NK-92 (cell line): ENCODE data around the gene NPRL2.
A peak's percentile ranks its signal among the peaks of the same experiment; 100 is the strongest.

Experiments used
- DNase-seq: peaks from one replicate; lab custom pipeline; 2025; ENCODE audit not compliant: unreplicated experiment; lab: John Stamatoyannopoulos, UW

The NPRL2 gene

DNA sequence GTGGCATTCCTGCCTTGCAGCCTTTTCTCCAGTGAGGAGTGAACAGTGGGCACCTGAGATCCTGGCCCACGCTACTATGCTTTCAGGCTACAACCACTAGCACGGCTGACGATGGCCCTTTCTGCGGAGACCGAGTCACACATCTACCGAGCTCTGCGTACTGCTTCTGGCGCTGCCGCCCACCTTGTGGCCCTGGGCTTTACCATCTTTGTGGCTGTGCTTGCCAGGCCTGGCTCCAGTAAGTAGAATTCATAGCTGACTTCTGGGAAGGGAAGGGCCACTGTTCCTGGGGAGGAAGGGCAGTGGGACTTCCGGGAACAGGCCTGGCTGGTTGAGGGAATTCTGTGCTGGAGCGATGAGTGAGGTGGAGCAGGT lies 735 bp upstream of the NPRL2 start:
- DNase-seq: no peak

DNA sequence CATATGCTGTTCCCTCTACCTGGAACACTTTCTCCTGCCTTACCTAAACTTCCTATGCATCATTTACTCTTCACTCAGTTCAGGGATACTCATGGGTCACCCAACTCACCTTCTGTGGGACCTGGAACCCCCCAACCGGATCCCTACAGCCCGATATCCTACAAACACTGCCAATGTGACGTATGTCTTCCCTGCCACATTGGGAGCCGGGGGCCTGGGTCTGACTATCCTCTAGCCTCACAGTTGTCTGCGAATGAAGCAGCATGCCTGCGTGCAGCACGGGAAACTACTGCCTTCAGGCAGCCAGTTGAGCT lies 405 bp downstream of the NPRL2 start:
- DNase-seq: no peak

DNA sequence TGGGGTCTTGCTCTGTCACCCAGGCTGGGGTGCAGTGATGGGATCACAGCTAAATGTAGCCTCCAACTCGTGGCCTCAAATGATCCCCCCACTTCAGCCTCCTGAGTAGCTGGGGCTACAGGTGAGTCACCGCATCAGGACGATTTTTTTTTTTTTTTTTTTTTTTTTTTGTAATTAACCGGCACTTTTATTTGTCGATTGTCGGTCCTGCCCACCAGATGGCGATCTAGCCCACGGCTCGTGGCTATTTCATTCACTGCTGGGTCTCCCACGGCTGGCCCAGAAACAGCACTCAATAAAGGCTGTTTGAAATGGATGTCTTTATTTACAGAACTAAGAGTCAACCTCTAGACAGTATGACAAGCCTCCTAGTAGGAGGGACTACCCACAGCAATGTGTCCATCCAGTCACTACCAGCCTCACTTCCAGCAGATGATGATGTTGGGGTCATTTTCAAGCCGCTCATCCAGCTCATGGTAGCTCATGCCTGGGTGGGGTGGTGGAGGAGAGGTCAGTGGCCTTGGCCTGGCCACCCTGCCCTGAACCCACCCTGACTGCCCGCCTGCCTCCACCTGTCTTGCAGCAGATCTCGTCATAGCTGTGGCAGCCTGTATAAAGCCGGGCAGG lies 3.3 kb downstream of the NPRL2 start:
- peak; percentile 3 for DNase-seq

DNA sequence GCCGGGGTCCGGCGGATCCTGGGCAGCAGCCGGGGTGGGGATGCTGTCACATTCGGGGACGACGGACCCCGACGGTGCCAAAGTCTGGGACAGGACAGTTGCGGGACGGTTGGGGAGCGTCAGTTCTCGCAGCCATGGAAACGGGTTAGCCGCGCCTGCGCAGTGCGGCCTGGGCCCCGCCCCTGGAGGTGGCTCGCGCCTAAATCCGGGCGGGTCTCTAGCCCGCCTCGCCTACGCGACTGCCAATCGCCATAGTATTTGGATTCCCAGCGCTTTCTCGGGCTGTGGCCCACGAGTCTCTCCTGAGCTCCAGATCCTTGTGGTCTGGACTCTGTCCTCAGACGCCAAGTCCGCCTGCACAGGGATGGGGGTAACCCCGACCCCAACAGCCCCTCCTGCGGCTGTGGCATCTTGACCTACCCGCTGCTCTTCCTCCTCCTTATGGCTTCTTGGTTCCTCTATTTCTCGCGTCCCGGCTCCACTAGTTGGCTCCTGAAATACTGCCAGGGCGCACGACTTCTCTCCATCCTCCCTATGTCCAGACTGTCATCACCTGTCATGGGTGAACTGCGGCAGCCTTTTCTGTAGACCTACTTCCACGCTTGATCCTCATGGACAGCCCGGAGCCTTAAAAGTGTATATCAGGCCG lies 4.9 kb downstream of the NPRL2 start, which contains the start of gene ZMYND10:
Gene ZMYND10 (minus strand): TSS at position 147 of the 649 bp plus-strand sequence. CDS start 153 bp downstream, outside the sequence.
- no peak for DNase-seq

DNA sequence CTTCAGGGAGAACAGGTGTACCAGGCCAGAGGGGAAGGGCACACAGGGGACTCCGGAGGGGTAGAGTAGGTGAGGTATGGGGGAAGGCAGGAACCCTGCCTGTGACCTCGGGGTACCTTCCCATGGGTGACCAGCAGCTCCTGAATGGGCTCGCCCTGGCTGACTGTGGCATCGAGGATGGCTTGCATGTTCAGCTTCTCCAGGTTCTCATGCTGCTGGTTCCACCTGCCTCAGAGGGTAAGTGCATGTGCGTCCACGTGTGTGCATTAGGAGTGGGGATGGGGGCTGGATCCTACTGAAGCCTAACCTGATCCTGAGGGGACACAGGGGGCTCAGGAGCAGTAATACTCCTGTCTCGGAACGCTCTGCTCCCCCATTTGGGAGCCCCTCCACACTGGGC lies 5.6 kb downstream of the NPRL2 start:
- DNase-seq: no peak

DNA sequence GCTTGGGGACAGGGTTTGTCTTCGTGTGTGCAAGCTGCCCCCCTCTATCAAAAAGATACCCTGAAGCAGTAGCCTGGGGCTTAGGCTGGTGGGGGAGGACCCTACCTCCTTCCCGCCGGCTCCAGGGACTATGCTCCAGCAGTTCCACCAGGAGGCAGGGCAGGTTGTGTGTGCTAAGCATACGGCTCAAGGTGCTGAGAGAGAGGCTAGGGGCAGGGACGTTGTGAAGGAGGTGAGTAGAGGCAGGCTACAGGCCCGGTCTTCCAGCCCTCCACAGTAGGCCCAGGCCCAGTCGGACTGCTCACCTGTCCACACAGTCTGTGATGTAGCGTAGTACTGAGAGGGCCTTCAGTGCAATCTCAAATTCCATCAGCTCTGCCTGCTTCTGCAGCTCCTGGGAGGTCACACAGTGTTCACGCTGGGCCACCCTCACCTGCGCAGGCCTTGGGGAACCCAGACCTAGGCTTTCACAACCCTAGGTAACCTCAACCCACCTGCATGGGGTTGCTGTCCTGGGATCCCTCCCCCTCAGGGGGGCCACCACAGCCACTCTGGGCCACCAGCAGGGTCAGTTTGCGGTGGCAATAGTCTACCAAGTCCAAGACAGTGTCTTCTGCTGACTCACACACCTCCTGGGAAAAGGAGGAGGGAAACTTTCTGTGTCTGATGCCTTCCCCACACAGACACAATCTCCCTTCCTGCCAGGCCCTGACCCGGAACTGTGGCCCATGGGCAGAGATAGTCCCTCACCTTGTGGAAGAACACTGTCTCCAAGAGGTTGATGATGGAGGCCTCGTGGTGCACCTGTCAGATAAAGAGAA lies 7.6 kb downstream of the NPRL2 start:
- no peak for DNase-seq

DNA sequence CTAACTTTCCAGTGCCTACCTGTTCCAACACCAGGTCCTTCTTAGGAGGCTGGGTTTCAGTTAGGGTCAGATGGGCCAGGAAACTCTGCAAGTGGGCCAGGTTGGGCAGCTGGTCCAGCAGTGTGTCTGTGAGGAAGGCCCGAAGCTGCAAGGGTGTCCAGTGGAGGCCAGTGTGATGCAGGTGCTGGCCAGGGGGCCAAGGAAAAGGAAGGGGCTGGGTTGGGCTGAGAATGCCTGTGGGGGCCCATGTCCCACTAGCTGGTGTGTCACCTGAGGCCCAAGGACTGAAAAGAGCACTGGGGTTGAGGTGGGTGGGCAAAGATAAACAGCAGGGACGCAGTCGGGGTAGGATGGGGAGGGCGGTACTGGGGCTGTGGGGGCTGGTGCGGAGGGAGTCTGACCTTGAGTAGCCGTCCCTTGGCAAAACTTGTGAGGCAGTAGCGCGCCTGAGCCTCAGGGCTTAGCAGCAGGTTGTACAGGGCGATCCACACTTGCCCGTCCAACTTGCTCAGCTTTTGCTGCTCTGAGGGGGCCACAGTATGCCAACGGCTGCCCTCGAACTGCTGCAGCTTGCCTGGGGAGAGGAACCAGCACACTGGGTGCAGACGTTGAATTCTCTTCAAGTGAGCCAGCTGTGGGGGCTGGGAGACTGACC lies 8.5 kb downstream of the NPRL2 start:
- DNase-seq: no peak

DNA sequence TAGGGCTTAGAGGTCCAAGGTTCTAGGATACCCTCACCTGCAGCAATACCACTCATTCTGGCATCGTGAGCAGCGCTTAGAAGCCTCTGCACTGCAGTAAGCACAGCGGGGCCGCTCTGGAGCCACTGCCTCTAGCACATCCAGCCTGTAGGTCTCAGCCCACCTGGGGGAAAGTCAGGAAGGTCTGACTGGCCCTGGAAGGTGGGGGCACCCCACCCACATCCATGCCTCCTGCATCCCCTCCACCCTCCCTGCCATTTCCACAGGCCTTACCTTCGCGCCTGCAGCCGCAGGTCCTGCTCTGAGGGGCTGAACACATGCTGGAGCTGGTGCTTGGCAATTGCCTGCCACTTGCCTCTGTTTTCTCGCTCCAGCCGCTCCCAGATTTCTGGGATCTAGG lies 9.0 kb downstream of the NPRL2 start:
- DNase-seq: no peak

DNA sequence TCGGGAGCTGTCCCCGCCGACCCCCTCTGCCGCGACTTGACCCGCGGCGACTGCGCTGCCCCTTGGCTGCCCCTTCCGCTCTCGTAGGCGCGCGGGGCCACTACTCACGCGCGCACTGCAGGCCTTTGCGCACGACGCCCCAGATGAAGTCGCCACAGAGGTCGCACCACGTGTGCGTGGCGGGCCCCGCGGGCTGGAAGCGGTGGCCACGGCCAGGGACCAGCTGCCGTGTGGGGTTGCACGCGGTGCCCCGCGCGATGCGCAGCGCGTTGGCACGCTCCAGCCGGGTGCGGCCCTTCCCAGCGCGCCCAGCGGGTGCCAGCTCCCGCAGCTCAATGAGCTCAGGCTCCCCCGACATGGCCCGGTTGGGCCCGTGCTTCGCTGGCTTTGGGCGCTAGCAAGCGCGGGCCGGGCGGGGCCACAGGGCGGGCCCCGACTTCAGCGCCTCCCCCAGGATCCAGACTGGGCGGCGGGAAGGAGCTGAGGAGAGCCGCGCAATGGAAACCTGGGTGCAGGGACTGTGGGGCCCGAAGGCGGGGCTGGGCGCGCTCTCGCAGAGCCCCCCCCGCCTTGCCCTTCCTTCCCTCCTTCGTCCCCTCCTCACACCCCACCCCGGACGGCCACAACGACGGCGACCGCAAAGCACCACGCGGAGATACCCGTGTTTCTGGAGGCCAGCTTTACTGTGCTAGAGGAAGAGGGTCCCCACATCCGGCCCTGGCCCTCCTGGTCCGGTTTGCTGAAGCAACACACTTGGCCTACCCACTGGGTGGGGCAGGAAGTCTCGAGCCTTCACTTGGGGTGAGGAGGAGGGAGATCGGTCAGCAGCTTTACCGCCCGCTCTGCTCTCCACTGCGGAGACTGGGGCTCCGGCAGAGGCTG lies 9.9 kb downstream of the NPRL2 start, which contains the start of gene RASSF1:
Gene RASSF1 (minus strand): TSS at position 389 of the 882 bp plus-strand sequence. CDS start 31 bp downstream, at position 358.
- DNase-seq: peak; percentile 17

DNA sequence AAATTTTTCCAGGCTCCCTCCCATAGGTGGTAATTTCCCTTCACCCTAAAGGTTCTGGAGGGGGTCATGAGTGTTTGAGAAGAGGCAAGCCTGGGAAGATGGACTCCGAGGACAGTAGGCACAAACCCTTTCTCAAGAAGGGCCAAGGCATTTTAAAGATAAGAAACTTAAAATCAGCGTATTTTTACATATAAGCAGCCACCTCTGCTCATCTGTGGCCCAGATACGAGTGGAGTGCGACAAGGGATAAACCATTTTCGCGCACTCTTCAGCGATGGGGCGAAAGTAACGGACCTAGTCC lies 10.5 kb downstream of the NPRL2 start:
- DNase-seq: no peak

DNA sequence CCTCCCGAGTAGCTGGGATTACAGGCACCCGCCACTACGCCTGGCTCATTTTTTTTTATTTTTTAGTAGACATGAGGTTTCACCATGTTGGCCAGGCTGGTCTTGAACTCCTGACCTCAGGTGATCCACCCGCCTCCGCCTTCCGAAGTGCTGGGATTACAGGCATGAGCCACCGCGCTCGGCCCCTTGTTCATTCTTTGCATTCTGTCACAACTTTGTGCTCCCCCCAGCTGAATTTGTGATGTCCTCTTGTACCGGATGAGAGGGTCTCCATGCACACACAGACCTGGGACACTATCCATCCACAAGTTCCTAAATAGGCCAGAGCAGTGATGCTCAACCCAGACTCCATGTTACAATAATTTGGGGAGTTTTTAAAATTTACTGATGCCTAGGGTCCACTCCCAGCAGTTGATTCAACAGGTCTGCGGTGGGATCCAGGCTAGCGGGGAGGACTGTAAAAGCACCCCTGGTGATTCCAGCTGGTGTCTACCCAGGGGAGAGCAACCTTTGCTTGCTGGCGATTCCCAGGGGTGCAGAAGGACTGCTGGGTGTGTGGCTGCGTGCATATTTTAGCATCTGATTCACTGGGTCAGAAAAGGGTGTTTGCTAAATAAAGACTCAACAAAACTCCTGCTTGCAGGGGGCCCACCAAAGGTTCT lies 11.0 kb downstream of the NPRL2 start:
- DNase-seq: no peak

DNA sequence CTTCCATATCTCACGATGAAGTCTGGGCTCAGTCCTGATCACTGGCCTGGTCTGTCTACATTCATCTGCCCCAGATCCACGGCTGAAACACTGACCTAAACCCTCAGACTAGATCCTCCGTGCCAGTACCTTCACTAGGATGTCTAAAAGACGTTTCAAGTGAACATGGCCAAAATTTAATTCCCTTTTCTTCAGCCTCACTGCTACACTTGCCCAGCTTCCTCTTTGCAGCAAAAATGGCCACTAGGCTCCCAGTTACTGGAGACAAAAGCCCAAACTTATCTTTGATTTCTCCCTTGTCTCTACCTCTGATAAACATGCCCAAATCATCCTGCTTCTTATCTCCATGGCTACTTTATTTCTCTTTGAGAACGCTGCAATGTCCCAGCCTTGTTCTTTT lies 11.6 kb downstream of the NPRL2 start:
- DNase-seq: no peak

DNA sequence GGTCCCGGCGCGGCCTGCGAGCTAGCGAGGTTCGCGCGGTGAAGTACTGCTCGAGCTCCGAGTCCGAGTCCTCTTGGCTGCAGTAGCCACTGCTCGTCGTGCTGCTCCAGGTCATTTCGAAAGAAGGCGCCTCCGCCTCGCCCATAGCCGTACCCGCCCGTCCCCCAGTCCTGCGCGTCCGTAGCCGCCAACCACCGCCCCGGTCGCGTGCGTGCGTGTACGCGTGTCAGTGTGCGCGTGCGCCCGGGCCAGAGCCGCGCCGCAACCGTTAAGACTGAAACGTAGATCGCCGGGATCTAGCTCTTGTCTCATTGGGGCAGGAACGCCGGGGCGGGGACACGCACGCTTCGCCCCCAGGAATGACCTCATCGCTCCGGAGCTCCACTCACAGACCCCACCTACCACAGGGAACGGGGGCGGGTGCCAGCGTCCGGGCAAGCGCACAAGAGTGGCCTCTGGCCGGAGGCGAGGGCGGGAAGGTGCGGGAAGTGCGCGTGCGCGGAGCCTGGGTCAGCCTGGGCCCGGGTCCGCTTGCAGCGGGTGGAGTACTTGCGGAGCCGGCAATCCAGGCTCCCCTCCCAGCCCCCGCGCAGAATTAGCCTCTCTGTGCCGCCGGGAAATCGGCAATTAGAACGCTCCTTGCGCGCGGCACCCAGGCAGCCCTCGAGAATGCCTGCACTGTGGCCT lies 13.3 kb downstream of the NPRL2 start:
- DNase-seq: peak; percentile 77

DNA sequence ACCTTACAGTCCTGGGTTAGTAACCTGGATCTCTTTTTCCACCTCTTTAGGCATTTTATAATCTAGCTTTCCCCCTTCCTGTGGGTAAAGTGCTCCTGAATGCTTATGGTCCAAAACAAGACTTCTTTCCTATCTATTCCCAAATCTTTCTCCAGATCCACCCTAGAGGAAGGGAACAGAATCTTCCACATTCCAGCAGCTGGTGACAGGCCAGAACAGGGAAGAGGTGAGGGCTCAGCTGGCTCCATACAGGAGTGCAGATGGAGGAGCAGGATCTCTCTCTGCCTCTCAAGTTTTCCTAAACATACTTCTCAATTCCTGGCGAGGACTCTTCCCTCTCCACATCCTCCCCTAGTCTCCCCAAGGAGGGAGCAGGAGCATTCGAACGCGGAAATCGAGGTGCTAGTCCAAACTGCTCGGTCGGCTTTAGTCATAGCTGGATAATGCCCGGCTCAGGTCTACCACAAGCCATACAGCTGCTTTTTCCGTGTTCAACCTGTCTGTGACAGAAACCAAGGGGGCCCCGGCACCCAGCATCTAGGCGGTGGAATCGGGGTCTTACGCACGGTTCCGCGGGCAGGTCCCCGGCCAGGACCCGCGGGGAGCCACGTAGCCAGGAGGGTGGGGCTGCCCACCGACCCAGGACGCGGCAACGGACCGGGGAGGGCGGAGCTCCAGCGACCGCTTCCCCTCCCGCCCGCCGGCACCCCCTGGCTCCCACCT lies 14.0 kb downstream of the NPRL2 start:
- DNase-seq: no peak

DNA sequence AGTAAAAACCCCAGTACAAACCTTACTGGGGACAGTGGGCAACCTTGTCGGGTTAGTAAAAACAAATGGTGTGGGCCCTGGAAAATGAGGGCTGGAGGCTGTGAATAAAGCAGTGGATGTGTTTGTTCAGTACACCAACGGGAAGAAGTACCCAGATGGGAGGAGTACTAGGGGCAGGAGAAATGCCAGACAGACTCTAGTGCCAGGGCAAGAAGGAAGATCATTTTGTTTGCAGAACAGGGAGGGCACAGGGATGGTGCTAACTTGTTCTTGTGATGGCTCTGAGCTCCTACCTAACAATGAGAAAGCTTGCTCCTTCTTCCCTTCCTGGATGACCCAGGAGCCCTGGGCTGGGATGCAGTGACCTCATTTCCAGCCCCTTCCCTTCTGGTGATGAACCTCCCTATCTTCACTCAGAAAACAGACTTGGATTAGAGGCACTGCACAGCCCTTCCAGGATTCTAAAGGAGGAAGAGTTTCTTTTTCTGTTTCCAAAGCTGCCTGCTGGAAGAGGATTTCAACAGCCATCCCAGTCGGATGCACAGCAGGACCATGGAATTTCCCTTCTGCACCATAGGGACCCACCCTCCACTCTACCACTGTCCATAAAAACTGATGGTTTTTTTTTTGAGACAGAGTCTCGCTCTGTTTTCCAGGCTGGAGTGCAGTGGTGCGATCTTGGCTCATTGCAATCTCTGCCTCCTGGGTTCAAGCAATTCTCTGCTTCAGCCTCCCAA lies 16.1 kb downstream of the NPRL2 start:
- DNase-seq: no peak

DNA sequence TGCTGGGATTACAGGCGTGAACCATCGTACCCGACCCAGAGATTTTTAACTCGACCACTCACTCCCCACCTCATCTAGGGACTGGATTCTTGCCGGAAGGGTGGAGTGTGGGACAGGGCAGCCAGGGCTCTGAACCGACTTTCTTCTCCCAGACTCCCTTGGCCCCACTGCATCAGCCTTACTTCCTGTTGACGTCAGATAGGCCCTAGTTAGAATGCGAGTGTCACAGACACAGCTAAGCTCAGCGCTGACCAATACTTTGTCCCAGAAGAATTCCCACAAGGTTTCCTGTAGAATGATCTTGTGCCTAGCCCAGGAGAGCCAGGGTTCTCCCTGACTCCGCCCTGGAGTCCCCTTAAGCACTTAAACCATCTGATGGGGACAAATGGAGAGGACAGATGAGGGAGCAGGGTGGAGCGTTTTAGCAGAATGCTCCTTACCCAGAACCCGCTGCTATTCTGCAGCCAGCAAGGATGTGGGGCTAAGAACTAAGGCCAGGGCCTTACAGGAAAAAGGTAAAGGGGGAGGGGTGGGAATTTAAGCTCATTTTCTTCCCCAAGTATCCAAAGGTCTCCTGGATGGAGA lies 16.7 kb downstream of the NPRL2 start:
- DNase-seq: no peak

DNA sequence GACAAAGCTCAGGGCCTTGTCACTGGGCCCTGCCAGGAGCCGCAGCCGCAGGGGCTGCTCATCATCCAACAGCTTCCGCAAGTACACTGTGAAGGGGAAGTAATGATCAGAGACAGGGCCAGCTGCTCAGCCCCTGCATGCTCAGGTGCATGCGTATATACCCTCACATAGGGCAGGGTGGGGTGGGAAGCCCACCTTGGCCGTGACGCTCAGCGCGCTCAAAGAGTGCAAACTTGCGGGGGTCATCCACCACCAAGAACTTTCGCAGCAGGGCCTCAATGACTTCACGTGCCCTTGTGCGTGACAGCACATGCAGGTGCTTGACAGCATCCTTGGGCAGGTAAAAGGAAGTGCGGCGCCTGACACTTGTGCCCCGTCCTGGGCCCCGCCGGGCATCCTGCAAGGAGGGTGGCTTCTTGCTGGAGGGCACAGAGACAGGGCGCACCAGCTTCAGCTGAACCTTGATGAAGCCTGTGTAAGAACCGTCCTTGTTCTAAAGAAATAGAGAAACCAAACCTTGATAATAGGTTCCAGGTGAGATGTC lies 19.1 kb downstream of the NPRL2 start:
- DNase-seq: no peak

DNA sequence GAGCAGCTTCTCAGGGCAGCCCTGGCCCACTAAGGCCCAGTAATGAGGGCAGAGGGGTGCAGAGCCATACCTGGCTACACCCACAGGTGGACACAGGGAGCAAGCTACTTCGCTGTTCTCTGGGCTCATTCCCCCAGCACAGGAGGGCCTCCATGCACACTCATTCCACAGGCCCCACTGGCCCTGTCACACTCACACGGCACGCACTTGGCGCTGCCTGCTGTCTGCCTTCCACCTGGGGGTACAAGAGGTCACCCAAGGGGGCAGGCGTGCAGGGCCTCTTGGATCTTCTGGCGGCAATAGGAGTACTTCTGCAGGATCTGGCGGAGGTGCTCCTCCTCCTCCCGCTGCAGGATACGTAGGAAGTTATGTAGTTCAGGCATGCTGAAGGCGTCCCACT lies 20.2 kb downstream of the NPRL2 start:
- no peak for DNase-seq
